ENCODE data around the gene MBD2. TPM values are rescaled to one million over a fixed set of nuclear protein-coding genes. Genes with fewer than 3 reads are reported as not detected.
A peak's percentile ranks its signal among the peaks of the same experiment; 100 is the strongest.

Gene MBD2
- total RNA-seq, 1 experiment from 2014 or later: 37.0 TPM

DNA sequence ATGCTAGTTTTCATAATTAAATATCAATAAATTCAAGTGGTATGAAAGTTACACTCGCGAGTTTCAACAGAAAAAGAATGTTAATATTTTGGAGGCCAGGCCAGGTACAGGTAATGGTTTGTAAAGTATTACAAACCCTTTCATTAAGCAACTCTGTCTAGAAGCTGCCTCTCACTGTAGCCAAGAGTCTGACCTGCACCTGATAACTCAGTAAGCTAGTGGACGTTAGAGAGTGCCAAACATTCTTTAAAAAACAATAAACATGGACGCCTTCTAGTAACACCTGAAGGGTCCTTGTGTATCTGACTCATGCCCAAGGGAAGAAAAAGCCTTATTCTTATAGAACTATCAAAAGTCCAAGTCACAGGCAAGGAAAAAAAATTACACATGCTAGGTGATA is 70.2 kb downstream of the MBD2 start:
- Histone ChIP-seq H3K9ac (ENCODE audit: low read length) (no peak overlapping the region), H3K9me3 (ENCODE audit: low read length) (no peaks in the 10 kb centered on the region)
- POLR2A ChIA-PET (ENCODE audit: unreplicated experiment): no interaction called here

DNA sequence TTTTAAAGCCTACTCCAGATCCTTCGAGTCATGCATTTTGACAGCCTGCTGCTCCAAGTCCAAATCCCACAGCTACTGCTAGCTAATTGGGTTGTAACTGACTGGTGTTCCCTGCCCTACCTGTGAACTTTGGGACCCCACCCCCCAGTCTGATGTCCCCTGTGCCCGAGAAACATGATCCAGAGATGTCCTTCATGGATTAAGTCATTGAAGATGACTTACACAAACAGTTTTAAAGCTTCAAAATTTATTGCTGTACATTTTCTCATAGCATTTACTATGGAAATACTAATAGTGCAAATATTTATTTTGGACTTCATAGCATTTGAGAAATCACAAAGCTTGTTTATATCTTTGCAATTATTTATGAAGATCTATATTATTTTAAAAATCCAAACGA is 73.1 kb downstream of the MBD2 start:
- H3K4me2 ChIP-seq (ENCODE audit: low read length): peak overlapping the region; percentile 33
- no peaks in the 10 kb centered on the region for H4K20me1 ChIP-seq (ENCODE audit: low read length)
- ChIA-PET CTCF (no interaction called here), POLR2A (ENCODE audit: unreplicated experiment) (interaction anchor here (0.7 kb wide), 1 partner anchor 54 kb away, joined by 9 read pairs; no protein-coding TSS in a partner anchor)
- H3K79me2 ChIP-seq (ENCODE audit: low read length): no peaks in the 10 kb centered on the region
- H3K9me2 ChIP-seq (replicated peaks; ENCODE audit: low read length): no peaks in the 10 kb centered on the region
- peaks cover 47% of the 10 kb centered on the region for H3K4me1 ChIP-seq (ENCODE audit: insufficient read depth, low read length)
- peak overlapping the region; percentile 96 for H3K27ac ChIP-seq (ENCODE audit: low read length)
- ATAC-seq (peak; percentile 55), DNase-seq (peak; percentile 65)
- BruUV-seq (replicated peaks): no TSS peak
- no peak overlapping the region for H2AFZ ChIP-seq (ENCODE audit: low read length)
- H3K36me3 ChIP-seq (ENCODE audit: low read depth, low read length): peaks cover 10% of the 10 kb centered on the region; the same call in 1 of the 2 replicates
- H3K4me3 ChIP-seq (ENCODE audit: low read length): no peak overlapping the region
- H3K27me3 ChIP-seq (ENCODE audit: low read length): no peaks in the 10 kb centered on the region
- H3K9me3 ChIP-seq (ENCODE audit: low read length): no peaks in the 10 kb centered on the region
- H3F3A ChIP-seq (ENCODE audit: low read length, unreplicated experiment): peaks cover 9% of the 10 kb centered on the region
- no peak for TF ChIP-seq EZH2phosphoT487 (IDR thresholded peaks at IDR 0.05; ENCODE audit: borderline replicate concordance, low read length)
- TF ChIP-seq, protein P1, sequence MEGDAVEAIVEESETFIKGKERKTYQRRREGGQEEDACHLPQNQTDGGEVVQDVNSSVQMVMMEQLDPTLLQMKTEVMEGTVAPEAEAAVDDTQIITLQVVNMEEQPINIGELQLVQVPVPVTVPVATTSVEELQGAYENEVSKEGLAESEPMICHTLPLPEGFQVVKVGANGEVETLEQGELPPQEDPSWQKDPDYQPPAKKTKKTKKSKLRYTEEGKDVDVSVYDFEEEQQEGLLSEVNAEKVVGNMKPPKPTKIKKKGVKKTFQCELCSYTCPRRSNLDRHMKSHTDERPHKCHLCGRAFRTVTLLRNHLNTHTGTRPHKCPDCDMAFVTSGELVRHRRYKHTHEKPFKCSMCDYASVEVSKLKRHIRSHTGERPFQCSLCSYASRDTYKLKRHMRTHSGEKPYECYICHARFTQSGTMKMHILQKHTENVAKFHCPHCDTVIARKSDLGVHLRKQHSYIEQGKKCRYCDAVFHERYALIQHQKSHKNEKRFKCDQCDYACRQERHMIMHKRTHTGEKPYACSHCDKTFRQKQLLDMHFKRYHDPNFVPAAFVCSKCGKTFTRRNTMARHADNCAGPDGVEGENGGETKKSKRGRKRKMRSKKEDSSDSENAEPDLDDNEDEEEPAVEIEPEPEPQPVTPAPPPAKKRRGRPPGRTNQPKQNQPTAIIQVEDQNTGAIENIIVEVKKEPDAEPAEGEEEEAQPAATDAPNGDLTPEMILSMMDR (conservative IDR thresholded peaks at IDR 0.05; ENCODE audit: low read depth, low read length): no peak
- H3K9ac ChIP-seq (ENCODE audit: low read length): peak overlapping the region; percentile 64
- intact Hi-C loops (cut with micrococcal nuclease): no loop called here

More for the DNA sequence above, 70.2 kb downstream of the MBD2 start:
- no peak overlapping the region for H2AFZ ChIP-seq (ENCODE audit: low read length)
- no peak overlapping the region for H3K27ac ChIP-seq (ENCODE audit: low read length)
- H3K36me3 ChIP-seq (ENCODE audit: low read depth, low read length): peaks cover 20% of the 10 kb centered on the region
- peaks cover 35% of the 10 kb centered on the region for H3K4me1 ChIP-seq (ENCODE audit: insufficient read depth, low read length)
- peaks cover 8% of the 10 kb centered on the region for H3F3A ChIP-seq (ENCODE audit: low read length, unreplicated experiment)
- H3K4me3 ChIP-seq (ENCODE audit: low read length): no peak overlapping the region
- no peaks in the 10 kb centered on the region for H3K27me3 ChIP-seq (ENCODE audit: low read length)
- BruUV-seq (replicated peaks): no TSS peak
- TF ChIP-seq, protein P1 (conservative IDR thresholded peaks at IDR 0.05; ENCODE audit: low read depth, low read length): no peak
- TF ChIP-seq EZH2 (IDR thresholded peaks at IDR 0.05; ENCODE audit: low read length, unreplicated experiment) (no peak), EZH2phosphoT487 (IDR thresholded peaks at IDR 0.05; ENCODE audit: borderline replicate concordance, low read length) (no peak)
- no peak overlapping the region for H3K4me2 ChIP-seq (ENCODE audit: low read length)
- H3K9me2 ChIP-seq (replicated peaks; ENCODE audit: low read length): no peaks in the 10 kb centered on the region
- no peaks in the 10 kb centered on the region for H4K20me1 ChIP-seq (ENCODE audit: low read length)
- ATAC-seq (no peak), DNase-seq (no peak)
- H3K79me2 ChIP-seq (ENCODE audit: low read length): no peaks in the 10 kb centered on the region
- intact Hi-C loops (cut with micrococcal nuclease): no loop called here
- CTCF ChIA-PET: no interaction called here

DNA sequence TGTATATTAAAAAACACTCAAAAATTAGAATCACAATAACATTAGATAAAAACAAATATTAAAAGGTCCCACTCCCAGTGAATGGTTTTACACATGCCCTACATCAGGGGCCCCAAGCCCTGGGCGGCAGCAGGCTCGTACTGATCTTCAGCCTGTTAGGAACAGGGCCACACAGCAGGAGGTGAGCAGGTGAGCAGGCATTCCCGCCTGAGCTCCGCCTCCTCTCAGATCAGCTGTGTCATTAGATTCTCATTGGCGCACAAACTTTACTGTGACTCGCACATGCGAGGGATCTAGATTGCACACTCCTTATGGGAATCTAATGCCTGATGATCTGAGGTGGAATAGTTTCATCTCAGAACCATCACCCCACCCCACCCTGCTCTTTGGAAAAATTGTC is 74.2 kb downstream of the MBD2 start:
- peak; percentile 31 for DNase-seq
- ChIA-PET POLR2A (ENCODE audit: unreplicated experiment) (no interaction called here), CTCF (no interaction called here)
- no peaks in the 10 kb centered on the region for H3K9me2 ChIP-seq (replicated peaks; ENCODE audit: low read length)
- H3K4me3 ChIP-seq (ENCODE audit: low read length): no peak overlapping the region
- no TSS peak for BruUV-seq (replicated peaks)
- H3K79me2 ChIP-seq (ENCODE audit: low read length): no peaks in the 10 kb centered on the region
- H4K20me1 ChIP-seq (ENCODE audit: low read length): no peaks in the 10 kb centered on the region
- H3K4me1 ChIP-seq (ENCODE audit: insufficient read depth, low read length): peaks cover 47% of the 10 kb centered on the region
- no peak overlapping the region for H2AFZ ChIP-seq (ENCODE audit: low read length)
- peaks cover 9% of the 10 kb centered on the region for H3F3A ChIP-seq (ENCODE audit: low read length, unreplicated experiment)
- intact Hi-C loops (cut with micrococcal nuclease): no loop called here
- H3K36me3 ChIP-seq (ENCODE audit: low read depth, low read length): peaks cover 6% of the 10 kb centered on the region; the same call in 1 of the 2 replicates
- H3K27ac ChIP-seq (ENCODE audit: low read length): peak overlapping the region; percentile 96
- H3K9ac ChIP-seq (ENCODE audit: low read length): peak overlapping the region; percentile 64; the same call in 1 of the 2 replicates
- TF ChIP-seq EZH2 (IDR thresholded peaks at IDR 0.05; ENCODE audit: low read length, unreplicated experiment) (no peak), EZH2phosphoT487 (IDR thresholded peaks at IDR 0.05; ENCODE audit: borderline replicate concordance, low read length) (no peak)
- TF ChIP-seq, protein P1 (conservative IDR thresholded peaks at IDR 0.05; ENCODE audit: low read depth, low read length): no peak
- no peaks in the 10 kb centered on the region for H3K27me3 ChIP-seq (ENCODE audit: low read length)
- ATAC-seq: no peak
- peak overlapping the region; percentile 80 for H3K4me2 ChIP-seq (ENCODE audit: low read length)
- H3K9me3 ChIP-seq (ENCODE audit: low read length): no peaks in the 10 kb centered on the region
